ENCODE results near the gene SLC17A5.
"Not testable (repeated sequence)": the region's sequence is repeated elsewhere in the genome, so short reads cannot be mapped to it uniquely, and the experiment has no call there.

The SLC17A5 gene

DNA sequence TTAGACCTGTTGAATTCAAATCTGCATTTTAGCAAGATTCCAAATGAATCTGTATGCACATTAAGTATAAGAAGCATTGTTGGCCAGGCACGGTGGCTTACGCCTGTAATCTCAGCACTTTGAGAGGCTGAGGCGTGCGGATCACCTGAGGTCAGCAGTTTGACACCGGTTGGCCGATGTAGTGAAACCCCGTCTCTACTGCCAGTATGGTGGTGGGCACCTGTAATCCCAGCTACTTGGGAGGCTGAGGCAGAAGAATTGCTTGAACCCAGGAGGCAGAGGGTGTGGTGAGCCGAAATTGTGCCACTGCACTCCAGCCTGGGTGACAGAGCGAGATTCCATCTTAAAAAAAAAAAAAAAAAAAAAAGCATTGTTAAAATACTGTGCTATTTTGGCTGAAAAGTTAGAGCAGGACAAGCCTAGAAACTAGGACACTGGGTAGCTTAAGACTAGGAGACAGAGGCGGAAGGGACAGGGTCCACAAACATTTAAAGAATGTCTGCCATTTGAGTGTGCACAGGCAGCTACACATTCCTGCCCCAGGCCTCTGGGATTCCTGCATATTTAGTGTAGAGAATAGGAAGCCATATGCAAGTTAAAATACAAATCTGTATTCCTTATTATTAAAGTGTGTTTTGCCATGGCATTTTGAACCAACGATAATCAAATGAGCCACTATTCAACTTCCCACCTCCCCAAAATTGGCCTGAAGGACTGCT lies 87.9 kb downstream of the SLC17A5 start:
- no peak for DNase-seq

DNA sequence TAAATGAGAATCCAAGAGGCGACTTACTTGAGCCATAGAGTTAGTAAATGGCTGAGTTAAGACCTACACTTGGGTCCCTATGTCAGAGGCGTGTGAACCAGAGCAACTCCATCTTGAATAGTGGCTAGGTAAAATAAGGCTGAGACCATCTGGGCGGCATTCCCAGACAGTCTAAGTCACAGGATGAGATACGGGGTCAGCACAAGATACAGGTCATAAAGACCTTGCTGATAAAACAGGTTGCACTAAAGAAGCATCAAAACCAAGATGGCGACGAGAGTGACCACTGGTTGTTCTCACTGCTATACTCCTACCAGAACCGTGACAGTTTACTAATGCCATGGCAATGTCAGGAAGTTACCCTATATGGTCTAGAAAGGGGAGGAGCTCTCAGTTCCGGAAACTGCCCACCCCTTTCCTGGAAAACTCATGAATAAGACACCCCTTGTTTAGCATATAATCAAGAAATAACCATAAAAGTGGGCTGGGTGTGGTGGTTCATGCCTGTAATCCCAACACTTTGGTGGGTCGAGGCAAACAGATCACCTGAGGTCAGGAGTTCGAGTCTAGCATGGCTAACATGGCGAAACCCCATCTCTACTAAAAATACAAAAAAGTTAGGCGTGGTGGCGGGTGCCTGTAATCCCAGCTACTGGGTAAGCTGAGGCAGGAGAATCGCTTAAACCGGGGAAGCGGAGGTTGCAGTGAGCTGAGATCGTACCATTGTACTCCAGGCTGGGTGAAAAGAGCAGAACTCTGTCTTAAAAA lies 89.0 kb downstream of the SLC17A5 start:
- no peak for DNase-seq

DNA sequence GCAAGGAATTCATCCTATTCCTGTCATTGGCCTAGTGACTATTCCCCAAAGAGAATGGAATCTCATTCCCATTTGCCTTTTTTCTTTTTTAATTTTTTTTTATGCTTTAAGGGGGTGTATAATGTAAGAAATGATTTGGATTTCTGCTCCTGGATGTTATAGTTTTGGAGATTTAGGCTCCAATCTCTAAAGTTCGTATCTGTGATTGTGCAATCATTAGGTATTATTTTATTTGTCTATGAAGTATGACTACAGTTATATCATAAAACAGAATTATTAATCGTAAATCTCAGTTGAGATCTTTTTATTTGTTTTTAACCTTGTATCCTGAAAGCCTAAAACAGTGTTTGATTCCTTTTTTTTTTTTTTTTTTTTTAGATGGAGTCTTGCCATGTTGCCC lies 91.2 kb downstream of the SLC17A5 start:
- DNase-seq: no peak

DNA sequence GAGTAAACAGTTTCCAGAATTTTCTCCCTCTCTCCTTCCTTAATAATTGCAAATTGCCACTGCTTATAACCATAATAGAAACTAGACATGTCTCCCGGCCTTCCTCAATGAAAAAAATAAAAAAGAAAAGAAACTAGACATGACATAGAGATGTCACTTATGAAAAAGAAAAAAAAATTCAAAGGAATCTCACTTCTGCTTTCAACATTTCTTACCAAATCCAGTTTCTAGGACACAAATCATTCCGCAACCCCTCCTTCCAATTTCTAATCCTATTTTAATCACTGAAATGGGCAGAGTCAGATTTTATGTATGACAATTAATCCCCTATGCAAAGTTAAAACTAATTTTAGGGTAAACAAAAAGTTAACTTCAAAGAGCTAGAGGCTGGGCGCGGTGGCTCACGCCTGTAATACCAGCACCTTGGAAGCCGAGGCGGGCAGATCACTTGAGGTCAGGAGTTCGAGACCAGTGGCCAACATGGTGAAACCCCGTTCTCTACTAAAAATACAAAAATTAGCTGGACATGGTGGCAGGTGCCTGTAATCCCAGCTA lies 92.9 kb downstream of the SLC17A5 start:
- no peak for DNase-seq

- no peak for DNase-seq
These were observed 93.5 kb downstream of the SLC17A5 start for GRCh38 chr6:73560182-73560732.

DNA sequence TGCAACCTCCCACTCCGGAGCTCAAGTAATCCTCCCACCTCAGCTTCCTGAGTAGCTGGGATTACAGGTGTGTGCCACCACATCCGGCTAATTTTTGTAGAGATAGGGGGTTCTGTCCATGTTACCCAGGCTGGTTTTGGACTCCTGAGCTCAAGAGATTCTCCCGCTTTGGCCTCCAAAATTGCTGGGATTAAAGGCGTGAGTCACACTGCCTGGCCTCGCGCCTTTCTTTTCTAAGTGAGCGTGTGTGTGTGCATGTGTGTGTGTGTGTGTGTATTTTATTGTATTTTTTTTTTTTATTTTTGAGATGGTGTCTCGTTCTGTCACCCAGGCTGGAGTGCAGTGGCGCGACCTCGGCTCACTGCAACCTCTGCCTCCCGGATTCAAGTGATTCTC lies 94.4 kb downstream of the SLC17A5 start:
- DNase-seq: not testable (repeated sequence)

- no peak for DNase-seq
These were observed 95.0 kb downstream of the SLC17A5 start for GRCh38 chr6:73558624-73559398.

DNA sequence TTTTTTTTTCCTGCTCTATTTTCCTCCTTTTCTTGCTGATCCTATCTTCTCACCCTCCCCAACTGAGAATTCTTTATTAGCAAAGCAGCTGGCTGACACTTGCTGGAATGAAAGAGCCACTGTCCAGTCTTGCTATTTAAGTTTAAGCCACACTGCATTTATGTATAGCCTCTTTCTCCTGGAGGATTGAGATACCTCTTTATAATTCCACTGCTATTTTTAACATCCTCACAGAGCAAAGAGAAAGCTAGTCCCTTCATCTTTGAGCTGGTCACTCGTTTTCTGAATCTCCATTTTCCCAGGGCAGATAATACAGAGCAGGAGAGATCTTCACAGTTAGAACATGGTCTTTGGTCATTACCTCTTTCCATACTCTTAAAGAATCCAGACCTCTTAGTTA lies 97.0 kb downstream of the SLC17A5 start:
- DNase-seq: no peak

DNA sequence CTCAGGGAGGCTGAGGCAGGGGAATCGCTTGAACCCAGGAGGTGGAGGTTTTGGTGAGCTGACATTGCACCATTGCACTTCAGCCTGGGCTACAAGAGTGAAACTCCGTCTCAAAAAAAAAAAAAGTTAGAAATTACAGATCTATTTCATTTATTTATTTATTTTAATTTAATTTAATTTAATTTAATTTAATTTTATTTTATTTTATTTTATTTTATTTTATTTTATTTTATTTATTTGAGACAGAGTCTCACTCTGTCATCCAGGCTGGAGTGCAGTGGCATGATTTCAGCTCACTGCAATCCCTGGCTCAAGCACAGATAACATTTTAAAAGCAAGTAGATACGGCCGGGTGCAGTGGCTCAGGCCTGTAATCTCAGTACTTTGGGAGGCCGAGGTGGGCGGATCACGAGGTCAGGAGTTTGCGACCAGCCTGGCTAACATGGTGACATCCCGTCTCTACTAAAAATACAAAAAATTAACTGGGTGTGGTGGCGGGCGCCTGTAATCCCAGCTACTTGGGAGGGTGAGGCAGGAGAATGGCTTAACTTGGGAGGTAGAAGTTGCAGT lies 98.3 kb downstream of the SLC17A5 start:
- not testable (repeated sequence) for DNase-seq

- not testable (repeated sequence) for DNase-seq
These were observed 102.7 kb downstream of the SLC17A5 start for GRCh38 chr6:73551115-73551514.

DNA sequence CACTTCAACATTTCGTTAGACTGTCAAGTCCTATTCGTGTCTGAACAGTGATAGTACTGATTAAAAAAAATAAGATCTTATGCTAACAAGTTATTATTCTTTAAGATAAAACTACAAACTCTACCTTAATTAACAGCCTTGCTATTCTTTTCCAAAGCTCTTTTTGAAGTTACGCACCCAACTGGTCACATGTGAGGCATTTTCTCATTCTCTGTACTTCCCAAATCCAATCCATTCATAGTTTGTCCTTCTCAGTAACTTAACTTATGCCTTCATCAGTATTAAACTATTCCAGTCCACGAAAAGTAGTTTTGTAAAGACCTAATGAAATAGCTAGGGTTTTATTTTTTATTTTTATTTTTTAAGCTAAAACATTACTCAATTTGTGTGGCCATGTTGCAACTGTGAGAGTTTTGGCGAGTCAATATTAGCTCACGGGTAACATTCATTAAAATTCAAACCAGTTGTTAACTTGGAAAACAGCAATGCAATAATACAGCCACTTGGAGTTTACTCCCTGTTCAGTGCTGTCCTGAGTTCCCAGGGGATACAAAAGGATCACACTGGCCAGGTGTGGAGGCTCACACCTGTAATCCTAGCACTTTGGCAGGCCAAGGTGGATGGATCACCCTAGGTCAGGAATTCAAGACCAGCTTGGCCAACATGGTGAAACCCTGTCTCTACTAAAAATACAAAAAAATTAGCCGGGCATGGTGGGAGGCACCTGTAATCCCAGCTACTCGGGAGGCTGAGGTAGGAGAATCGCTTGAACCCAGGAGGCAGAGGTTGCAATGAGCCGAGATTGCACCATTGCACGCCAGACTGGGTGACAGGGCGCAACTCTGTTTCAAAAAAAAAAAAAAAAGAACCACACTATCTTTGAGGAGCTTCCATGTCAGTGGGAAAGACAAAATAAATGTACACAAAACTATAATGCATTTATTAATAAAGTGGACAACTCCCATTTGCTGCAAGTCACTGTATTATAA lies 105.0 kb downstream of the SLC17A5 start:
- no peak for DNase-seq

DNA sequence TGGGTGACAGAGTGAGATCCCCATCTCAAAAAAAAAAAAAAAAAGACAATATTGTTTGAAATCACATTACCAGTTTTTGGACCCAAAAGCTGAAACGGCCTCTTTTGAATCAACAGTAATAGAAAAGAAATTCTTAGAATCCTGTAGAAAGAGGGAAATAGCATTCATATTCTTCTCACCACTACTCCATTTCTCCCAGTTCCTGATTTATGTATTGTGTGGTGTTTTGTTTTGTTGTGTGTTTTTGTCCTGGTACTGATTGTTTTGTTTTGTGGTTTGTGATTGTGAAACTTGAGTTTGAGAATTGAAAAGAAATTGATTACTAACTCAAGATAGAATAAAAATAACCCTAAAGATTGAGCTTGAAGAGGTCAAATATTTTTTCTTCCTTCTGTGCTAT lies 106.8 kb downstream of the SLC17A5 start:
- no peak for DNase-seq
